WTC11 (cell line): Measurements from ENCODE around the gene KCND1. TPM values are rescaled to one million over a fixed set of nuclear protein-coding genes. Genes with fewer than 3 reads are reported as not detected.

Source experiments
- ATAC-seq: fragments of 200-7000 bp; cut with Tn5 transposase; 2 replicates; pipeline ENCODE4 v1.10.0; 2021; ENCODE audit warnings: mild to moderate bottlenecking, moderate library complexity
- CTCF ChIA-PET: fragments of 300-600 bp; sonication (Branson Sonifier 250); formaldehyde crosslinking; loops from one replicate; lab custom pipeline; 2021; ENCODE audit warnings: antibody characterized with exemption; lab: Charles Lee
- POLR2A ChIA-PET: fragments of 350-600 bp; sonication (Branson Sonifier 250); formaldehyde crosslinking; loops from one replicate; lab custom pipeline; 2021; ENCODE audit warnings: antibody characterized with exemption; lab: Charles Lee
- DNase-seq: peaks from one replicate; pipeline ENCODE4 v3.0.0; 2021; ENCODE audit warnings: low spot score
- H3K27ac Mint-ChIP-seq: 2 replicates; pipeline ENCODE4 v1.8.0; 2021; ENCODE audit warnings: mixed read lengths
- H3K27me3 Mint-ChIP-seq: 2 replicates; pipeline ENCODE4 v1.8.0; 2021; ENCODE audit warnings: low read depth, mild to moderate bottlenecking, moderate library complexity, mixed read lengths
- H3K36me3 Mint-ChIP-seq: 2 replicates; pipeline ENCODE4 v1.8.0; 2021; ENCODE audit warnings: mixed read lengths
- H3K4me1 Mint-ChIP-seq: 2 replicates; pipeline ENCODE4 v1.8.0; 2022; ENCODE audit warnings: mixed read lengths
- H3K4me3 Mint-ChIP-seq: 2 replicates; pipeline ENCODE4 v1.8.0; 2021; ENCODE audit warnings: mild to moderate bottlenecking, moderate library complexity, mixed read lengths
- H3K9me3 Mint-ChIP-seq: 2 replicates; pipeline ENCODE4 v1.8.0; 2021; ENCODE audit warnings: mixed read lengths
- CREM ChIP-seq: sonication (generic); formaldehyde crosslinking; IDR thresholded peaks from 2 replicates; pipeline ENCODE4 v1.8.1; 2022; ENCODE audit warnings: mild to moderate bottlenecking, missing genetic modification reagents, moderate library complexity
- HMGXB4 ChIP-seq: sonication (generic); formaldehyde crosslinking; IDR thresholded peaks from 2 replicates; pipeline ENCODE4 v1.8.1; 2023; ENCODE audit warnings: mild to moderate bottlenecking, moderate library complexity, missing genetic modification reagents
- IRF1 ChIP-seq: sonication (generic); formaldehyde crosslinking; IDR thresholded peaks from 2 replicates; pipeline ENCODE4 v1.8.0; 2023; ENCODE audit warnings: missing genetic modification reagents
- IRF2 ChIP-seq: sonication (generic); formaldehyde crosslinking; IDR thresholded peaks from 2 replicates; pipeline ENCODE4 v1.8.0; 2022; ENCODE audit warnings: low read depth, missing genetic modification reagents, borderline replicate concordance
- JUN ChIP-seq: sonication (generic); formaldehyde crosslinking; IDR thresholded peaks from 2 replicates; pipeline ENCODE4 v1.8.0; 2023; ENCODE audit warnings: mild to moderate bottlenecking, missing genetic modification reagents
- NFE2L1 ChIP-seq: sonication (generic); formaldehyde crosslinking; IDR thresholded peaks from 2 replicates; pipeline ENCODE4 v1.8.1; 2023; ENCODE audit warnings: missing genetic modification reagents
- NR1H2 ChIP-seq: sonication (generic); formaldehyde crosslinking; IDR thresholded peaks from 2 replicates; pipeline ENCODE4 v1.9.0; 2021; ENCODE audit warnings: mild to moderate bottlenecking, moderate library complexity, missing genetic modification reagents
- NR2C2 ChIP-seq: sonication (generic); formaldehyde crosslinking; IDR thresholded peaks from 2 replicates; pipeline ENCODE4 v1.8.0; 2022; ENCODE audit warnings: mild to moderate bottlenecking, missing genetic modification reagents
- NR3C1 ChIP-seq: sonication (generic); formaldehyde crosslinking; conservative IDR thresholded peaks from 2 replicates; pipeline ENCODE4 v1.8.1; 2023; ENCODE audit warnings: low read depth, mild to moderate bottlenecking, missing genetic modification reagents
- RORB ChIP-seq: fragments of 250-450 bp; sonication (Bioruptor Pico); IDR thresholded peaks from 2 replicates; pipeline ENCODE4 v1.9.0; 2021; ENCODE audit warnings: mild to moderate bottlenecking
- SOX15 ChIP-seq: fragments of 250-450 bp; sonication (Bioruptor Pico); IDR thresholded peaks from 2 replicates; pipeline ENCODE4 v1.9.0; 2021; ENCODE audit warnings: mild to moderate bottlenecking
- STAT6 ChIP-seq: sonication (generic); formaldehyde crosslinking; conservative IDR thresholded peaks from 2 replicates; pipeline ENCODE4 v1.8.1; 2023; ENCODE audit warnings: mild to moderate bottlenecking, low read depth, missing genetic modification reagents, moderate library complexity
- TP53 ChIP-seq: sonication (generic); formaldehyde crosslinking; IDR thresholded peaks from 2 replicates; pipeline ENCODE4 v1.8.1; 2023; ENCODE audit warnings: mild to moderate bottlenecking, missing genetic modification reagents
- ZMAT4 ChIP-seq: fragments of 250-450 bp; sonication (Bioruptor Pico); IDR thresholded peaks from 2 replicates; pipeline ENCODE4 v1.9.0; 2021; ENCODE audit warnings: mild to moderate bottlenecking
- ZNF121 ChIP-seq: sonication (generic); formaldehyde crosslinking; IDR thresholded peaks from 2 replicates; pipeline ENCODE4 v1.8.0; 2023; ENCODE audit warnings: missing genetic modification reagents
- ZNF416 ChIP-seq: fragments of 250-450 bp; sonication (Bioruptor Pico); IDR thresholded peaks from 2 replicates; pipeline ENCODE4 v1.9.0; 2021; ENCODE audit warnings: mild to moderate bottlenecking, inconsistent platforms
- ZNF425 ChIP-seq: fragments of 250-450 bp; sonication (Bioruptor Pico); conservative IDR thresholded peaks from 2 replicates; pipeline ENCODE4 v1.9.0; 2021; ENCODE audit warnings: mild to moderate bottlenecking
- ZNF512 ChIP-seq: sonication (generic); formaldehyde crosslinking; IDR thresholded peaks from 2 replicates; pipeline ENCODE4 v1.8.1; 2022; ENCODE audit warnings: missing genetic modification reagents, borderline replicate concordance
- ZNF532 ChIP-seq: fragments of 250-450 bp; sonication (Bioruptor Pico); IDR thresholded peaks from 2 replicates; pipeline ENCODE4 v1.9.0; 2021; ENCODE audit warnings: mild to moderate bottlenecking, borderline replicate concordance
- ZNF671 ChIP-seq: fragments of 250-450 bp; sonication (Bioruptor Pico); IDR thresholded peaks from 2 replicates; pipeline ENCODE4 v1.8.0; 2021; ENCODE audit warnings: mild to moderate bottlenecking
- total RNA-seq: library from RNA; stranded (reverse); gene quantifications from 3 replicates; pipeline ENCODE4 v1.2.3, GENCODE V29; 2021

Gene KCND1
- total RNA-seq, 1 experiment from 2014 or later, result 5.4 TPM

GRCh38 chrX:48965959-48966358 lies 5.7 kb downstream of the KCND1 start (continued):
- TF ChIP-seq ZNF532 (CRISPR knock-in tag) (no peak), SOX15 (no peak), JUN (CRISPR knock-in tag) (no peak), NR2C2 (no peak), NR1H2 (CRISPR knock-in tag) (no peak), ZMAT4 (no peak), STAT6 (CRISPR knock-in tag) (no peak), ZNF121 (CRISPR knock-in tag) (no peak), TP53 (CRISPR knock-in tag) (no peak), HMGXB4 (CRISPR knock-in tag) (no peak), IRF1 (CRISPR knock-in tag) (no peak), NFE2L1 (CRISPR knock-in tag) (no peak)

GRCh38 chrX:48961585-48962091 lies 10.0 kb downstream of the KCND1 start:
- no peak overlapping the region for H3K4me3 Mint-ChIP-seq
- ChIA-PET POLR2A (interaction anchor here (0.9 to 1.5 kb wide), 2 partner anchors 10 to 11 kb away, joined by 3 to 4 read pairs; partner anchors contain the start of gene KCND1), CTCF (no interaction called here)
- TF ChIP-seq ZNF425 (CRISPR knock-in tag) (no peak), RORB (CRISPR knock-in tag) (no peak), CREM (CRISPR knock-in tag) (no peak), ZNF671 (CRISPR knock-in tag) (no peak), IRF2 (no peak), HMGXB4 (CRISPR knock-in tag) (no peak), IRF1 (CRISPR knock-in tag) (no peak), ZNF512 (CRISPR knock-in tag) (no peak), ZNF416 (CRISPR knock-in tag) (no peak), NR3C1 (CRISPR knock-in tag) (no peak)

More at GRCh38 chrX:48961585-48962091, 10.0 kb downstream of the KCND1 start:
- peaks cover 3% of the 10 kb centered on the region; the same call in 1 of the 2 replicates for H3K36me3 Mint-ChIP-seq
- ATAC-seq (no peak), DNase-seq (no peak)
- H3K27ac Mint-ChIP-seq, result no peak overlapping the region
- no peaks in the 10 kb centered on the region for H3K9me3 Mint-ChIP-seq
- H3K4me1 Mint-ChIP-seq, result peaks cover 4% of the 10 kb centered on the region; the same call in 1 of the 2 replicates
- no peaks in the 10 kb centered on the region for H3K27me3 Mint-ChIP-seq
